Bronchial epithelial cell (primary cell): ENCODE data around the gene MYO1D. TPM values are rescaled to one million over a fixed set of nuclear protein-coding genes. Genes with fewer than 3 reads are reported as not detected.

Experiments used
- DNase-seq: peaks from one replicate; pipeline ENCODE4 v3.0.0-alpha.2; 2010; ENCODE audit warnings: low read depth
- FAIRE-seq: peaks from 2 replicates; lab custom pipeline; 2011; peaks lifted over from hg19 to GRCh38; lab: Jason Lieb, UNC
- H3K27me3 ChIP-seq: 2 replicates; pipeline ENCODE4 v1.5.1; 2011; ENCODE audit warnings: low read length; ENCODE audit not compliant: control insufficient read depth, insufficient read depth
- H3K36me3 ChIP-seq: 2 replicates; pipeline ENCODE4 v1.5.1; 2011; ENCODE audit warnings: low read length; ENCODE audit not compliant: control insufficient read depth, insufficient read depth
- H3K4me3 ChIP-seq: 2 replicates; pipeline ENCODE4 v1.5.1; 2011; ENCODE audit warnings: mild to moderate bottlenecking, low read depth, low read length, control low read depth
- CTCF ChIP-seq: IDR thresholded peaks from 2 replicates; pipeline ENCODE4 v1.5.1; 2011; ENCODE audit warnings: mild to moderate bottlenecking, moderate library complexity, low read length, control low read depth, inconsistent platforms; ENCODE audit not compliant: insufficient read depth, severe bottlenecking
- total RNA-seq: library from RNA; depleted of rRNA; stranded (reverse); fragments of >200 nt; gene quantifications from 2 replicates; pipeline ENCODE4 v1.2.1, GENCODE V29; 2014

MYO1D gene
- total RNA-seq, 1 donor from 2014 or later, result 35.8 TPM

- TF ChIP-seq CTCF, result no peak
- Histone ChIP-seq H3K36me3 (peaks cover 14% of the 10 kb centered on the region), H3K4me3 (peak overlapping the region; percentile 44), H3K27me3 (no peaks in the 10 kb centered on the region)
- DNase-seq, result peak; percentile 49
- FAIRE-seq, result no peak
These were observed 390.7 kb downstream of the MYO1D start for GRCh38 chr17:32486111-32486700.

- TF ChIP-seq CTCF, result no peak
- no peak for DNase-seq
- Histone ChIP-seq H3K27me3 (no peaks in the 10 kb centered on the region), H3K36me3 (peaks cover 16% of the 10 kb centered on the region), H3K4me3 (no peak overlapping the region)
- FAIRE-seq, result no peak
These were observed 391.4 kb downstream of the MYO1D start for GRCh38 chr17:32485261-32486110.

GRCh38 chr17:32484628-32485027 is 392.3 kb downstream of the MYO1D start:
- H3K36me3 ChIP-seq, result peaks cover 10% of the 10 kb centered on the region
- H3K27me3 ChIP-seq, result no peaks in the 10 kb centered on the region
- FAIRE-seq (no peak), DNase-seq (no peak)
- TF ChIP-seq CTCF, result no peak
- H3K4me3 ChIP-seq, result no peak overlapping the region

GRCh38 chr17:32484041-32484461 is 392.9 kb downstream of the MYO1D start:
- H3K27me3 ChIP-seq, result no peaks in the 10 kb centered on the region
- peaks cover 12% of the 10 kb centered on the region for H3K36me3 ChIP-seq
- no peak for TF ChIP-seq CTCF
- FAIRE-seq (no peak), DNase-seq (no peak)
- H3K4me3 ChIP-seq, result no peak overlapping the region

GRCh38 chr17:32483451-32484019 is 393.4 kb downstream of the MYO1D start:
- H3K4me3 ChIP-seq, result no peak overlapping the region
- H3K36me3 ChIP-seq, result peaks cover 8% of the 10 kb centered on the region
- no peaks in the 10 kb centered on the region for H3K27me3 ChIP-seq
- DNase-seq, result peak; percentile 51
- no peak for FAIRE-seq
- TF ChIP-seq CTCF, result peak; percentile 80
